HG03558 (cell line): ENCODE data around the gene NOS1AP.
"Not testable (repeated sequence)": the region's sequence is repeated elsewhere in the genome, so short reads cannot be mapped to it uniquely, and the experiment has no call there.

Source experiments
- ATAC-seq: cut with Tn5 transposase; IDR thresholded peaks from one replicate; pipeline ENCODE4 v1.9.1; 2021; ENCODE audit warnings: moderate number of reproducible peaks; ENCODE audit not compliant: unreplicated experiment; ENCODE audit errors: extremely low read depth

NOS1AP gene

GRCh38 chr1:162417650-162418049 lies 348.2 kb downstream of the NOS1AP start:
- no peak for ATAC-seq

- ATAC-seq = not testable (repeated sequence)
These were observed 349.1 kb downstream of the NOS1AP start for GRCh38 chr1:162418584-162418983.

- ATAC-seq = not testable (repeated sequence)
These were observed 350.0 kb downstream of the NOS1AP start for GRCh38 chr1:162419450-162419931.
